GM12892 (cell line): Measurements from ENCODE around the gene MTHFR.

Experiments
- POLR2A ChIP-seq: IDR thresholded peaks from 2 replicates; pipeline ENCODE4 v1.6.1; 2011; ENCODE audit warnings: low read depth, low read length, control low read depth
- POLR2AphosphoS5 ChIP-seq: IDR thresholded peaks from 2 replicates; pipeline ENCODE4 v1.6.1; 2011; ENCODE audit warnings: low read depth, low read length, control low read depth
- TAF1 ChIP-seq: IDR thresholded peaks from 2 replicates; pipeline ENCODE4 v1.6.1; 2011; ENCODE audit warnings: low read depth, mild to moderate bottlenecking, control low read depth, low read length, borderline replicate concordance

- no peak for TF ChIP-seq POLR2AphosphoS5
- no peak for TF ChIP-seq TAF1
- no peak for TF ChIP-seq POLR2A
Observed at GRCh38 chr1:11787251-11787803, 18.4 kb downstream of the MTHFR start.
